Measurements from ENCODE around the gene TMEM14B. TPM values are rescaled to one million over a fixed set of nuclear protein-coding genes. Genes with fewer than 3 reads are reported as not detected.

Gene TMEM14B
- total and polyA plus RNA-seq, 9 of the 15 experiments (the other 6 are each of a cell fraction or from before 2014, with no cell fraction given) = 174 to 862 (median 263) TPM

- H3K79me2 ChIP-seq (ENCODE audit: control insufficient read depth, insufficient read depth, low read length) = no peaks in the 10 kb centered on the region
- POLR2A ChIA-PET = interaction anchor here (0.7 to 7.5 kb wide), 5 partner anchors 8 to 15 kb away, joined by 3 to 48 read pairs (median 7); partner anchors contain the start of gene TMEM14C
- peaks cover 47% of the 10 kb centered on the region for H3K36me3 ChIP-seq (ENCODE audit: control insufficient read depth, insufficient read depth, low read length)
- H4K20me1 ChIP-seq (replicated peaks; ENCODE audit: control insufficient read depth, insufficient read depth, low read length) = no peaks in the 10 kb centered on the region
- no TSS peak for BruUV-seq (replicated peaks)
- no peak for TF ChIP-seq IRF2 (CRISPR knock-in tag; IDR thresholded peaks at IDR 0.05)
- no peak for TF ChIP-seq RBM14 (IDR thresholded peaks at IDR 0.05; ENCODE audit: borderline replicate concordance, insufficient read depth, low read depth, low read length)
- TF ChIP-seq ZBTB12 (CRISPR knock-in tag; IDR thresholded peaks at IDR 0.05) = no peak
- no peak for TF ChIP-seq SAP30 (IDR thresholded peaks at IDR 0.05; ENCODE audit: borderline replicate concordance, insufficient read depth, low read depth, low read length, poor library complexity, severe bottlenecking)
- no peak for TF ChIP-seq ZNF589 (CRISPR knock-in tag; IDR thresholded peaks at IDR 0.05; ENCODE audit: low read depth)
- TF ChIP-seq ZNF143 (CRISPR knock-in tag; IDR thresholded peaks at IDR 0.05) = no peak
- no peak for TF ChIP-seq MAFK (IDR thresholded peaks at IDR 0.05; ENCODE audit: low read length)
- TF ChIP-seq POLR2AphosphoS5 (IDR thresholded peaks at IDR 0.05; ENCODE audit: control insufficient read depth, insufficient read depth, low read depth, low read length) = no peak
- no peak for TF ChIP-seq ZSCAN32 (CRISPR knock-in tag; IDR thresholded peaks at IDR 0.05)
- TF ChIP-seq BCL6 (CRISPR knock-in tag; IDR thresholded peaks at IDR 0.05) = no peak
- no peak for TF ChIP-seq HNRNPL (IDR thresholded peaks at IDR 0.05; ENCODE audit: low read depth, low read length)
- no peak for TF ChIP-seq ELF2 (CRISPR knock-in tag; IDR thresholded peaks at IDR 0.05)
- no peak for TF ChIP-seq ETV6 (IDR thresholded peaks at IDR 0.05; ENCODE audit: borderline replicate concordance in 1 of 2, low read depth in 2 of 2, low read length in 1 of 2)
- TF ChIP-seq ETV6 (CRISPR knock-in tag; IDR thresholded peaks at IDR 0.05; ENCODE audit: borderline replicate concordance) = no peak
- TF ChIP-seq SRSF3 (IDR thresholded peaks at IDR 0.05; ENCODE audit: insufficient read depth, low read length) = no peak
- TF ChIP-seq SRSF7 (optimal IDR thresholded peaks at IDR 0.05; ENCODE audit: low read depth, low read length) = no peak
- no peak overlapping the region for H3K4me2 ChIP-seq (ENCODE audit: insufficient read depth, low read length)
- H3K9me1 ChIP-seq (ENCODE audit: control insufficient read depth, insufficient read depth, low read length) = no peaks in the 10 kb centered on the region
- H3K27ac ChIP-seq (ENCODE audit: extremely low read depth, low read depth, low read length) = no peak overlapping the region
- intact Hi-C loops (cut with micrococcal nuclease) (no loop called here), in situ Hi-C loops (cut with MboI) (no loop called here)
- WGBS (ENCODE audit: insufficient coverage, low coverage, missing lambda C conversion rate) = 93% methylated on average over 3 of the region's 3 CpGs
- no peak overlapping the region for H3K9ac ChIP-seq (ENCODE audit: insufficient read depth in 1 of 2, low read depth in 2 of 2, low read length in 2 of 2)
- DNase-seq (ENCODE audit: extremely low read depth in 1 of 4, low spot score in 3 of 4) (no peak), ATAC-seq (no peak), FAIRE-seq (no peak)
- no peaks in the 10 kb centered on the region for H3K9me3 ChIP-seq (replicated peaks; ENCODE audit: control insufficient read depth, insufficient read depth, low read depth, low read length)
- H3K27me3 ChIP-seq (ENCODE audit: control insufficient read depth in 2 of 2, insufficient read depth in 2 of 2, low read length in 2 of 2) = no peaks in the 10 kb centered on the region
- H3K4me3 ChIP-seq = no peak overlapping the region
- no peaks in the 10 kb centered on the region for H3K4me1 ChIP-seq (replicated peaks in 1 of 2; ENCODE audit: control insufficient read depth in 2 of 2, insufficient read depth in 2 of 2, low read length in 2 of 2)
- no peak overlapping the region for H2AFZ ChIP-seq (ENCODE audit: low read depth, low read length)
- CTCF ChIA-PET (ENCODE audit: low intra/inter-chr PET ratio) = no interaction called here
Measured at GRCh38 chr6:10733863-10734262, 13.7 kb upstream of the TMEM14B start.
